ENCODE measurements around the gene GCC1. TPM values are rescaled to one million over a fixed set of nuclear protein-coding genes. Genes with fewer than 3 reads are reported as not detected.

GCC1 gene
- total RNA-seq, 2 donors from 2014 or later: 4.9 to 10.1 TPM

DNA sequence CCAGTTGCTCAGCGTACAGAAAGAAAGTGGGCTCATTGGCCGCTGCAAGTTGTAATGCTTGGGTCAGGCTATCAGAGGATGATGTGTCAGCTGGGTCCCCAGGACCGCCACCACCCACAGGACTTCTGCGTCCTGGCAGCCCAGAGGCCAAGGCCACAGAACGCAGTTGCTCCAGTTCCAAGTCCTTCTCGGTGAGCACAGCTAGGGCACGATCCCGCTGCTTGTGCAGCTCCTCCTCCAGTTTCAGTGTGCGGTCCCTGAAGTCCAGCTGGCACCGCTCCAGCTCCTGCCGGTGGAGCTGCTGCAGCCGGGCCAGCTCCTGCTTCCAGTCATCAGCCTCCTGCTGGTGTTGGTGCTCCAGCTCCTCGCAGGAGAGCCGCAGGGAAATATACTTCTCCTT lies 3.0 kb downstream of the GCC1 start:
- Histone ChIP-seq H3K27me3 (no peaks in the 10 kb centered on the region), H3K4me3 (no peak overlapping the region), H3K27ac (no peak overlapping the region), H3K9me3 (no peaks in the 10 kb centered on the region), H3K4me1 (peaks cover 0 to 60% of the 10 kb centered on the region in 2 donors), H3K36me3 (peaks cover 27% of the 10 kb centered on the region)
- DNase-seq (ENCODE audit: low spot score): no peak
- TF ChIP-seq, protein P1, sequence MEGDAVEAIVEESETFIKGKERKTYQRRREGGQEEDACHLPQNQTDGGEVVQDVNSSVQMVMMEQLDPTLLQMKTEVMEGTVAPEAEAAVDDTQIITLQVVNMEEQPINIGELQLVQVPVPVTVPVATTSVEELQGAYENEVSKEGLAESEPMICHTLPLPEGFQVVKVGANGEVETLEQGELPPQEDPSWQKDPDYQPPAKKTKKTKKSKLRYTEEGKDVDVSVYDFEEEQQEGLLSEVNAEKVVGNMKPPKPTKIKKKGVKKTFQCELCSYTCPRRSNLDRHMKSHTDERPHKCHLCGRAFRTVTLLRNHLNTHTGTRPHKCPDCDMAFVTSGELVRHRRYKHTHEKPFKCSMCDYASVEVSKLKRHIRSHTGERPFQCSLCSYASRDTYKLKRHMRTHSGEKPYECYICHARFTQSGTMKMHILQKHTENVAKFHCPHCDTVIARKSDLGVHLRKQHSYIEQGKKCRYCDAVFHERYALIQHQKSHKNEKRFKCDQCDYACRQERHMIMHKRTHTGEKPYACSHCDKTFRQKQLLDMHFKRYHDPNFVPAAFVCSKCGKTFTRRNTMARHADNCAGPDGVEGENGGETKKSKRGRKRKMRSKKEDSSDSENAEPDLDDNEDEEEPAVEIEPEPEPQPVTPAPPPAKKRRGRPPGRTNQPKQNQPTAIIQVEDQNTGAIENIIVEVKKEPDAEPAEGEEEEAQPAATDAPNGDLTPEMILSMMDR (IDR thresholded peaks at IDR 0.05): no peak

DNA sequence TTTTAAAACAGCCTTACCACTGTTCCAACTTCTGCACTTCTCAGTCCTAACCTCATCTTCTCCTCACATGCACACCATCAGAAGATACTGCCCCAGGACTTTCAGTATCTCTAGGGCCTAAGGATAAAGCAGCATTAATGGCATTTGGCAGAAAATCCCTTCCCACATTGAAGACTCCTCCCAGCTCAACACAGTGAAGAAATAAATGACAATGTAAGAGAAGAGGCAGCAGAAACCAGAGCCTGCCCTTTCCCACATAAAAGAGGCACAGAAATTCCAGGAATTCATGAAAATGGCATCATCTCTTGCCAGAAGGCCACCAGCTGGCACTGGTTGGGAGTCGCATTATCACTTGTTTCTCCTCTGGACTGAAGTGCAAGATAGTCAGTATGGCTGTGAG lies 3.7 kb downstream of the GCC1 start:
- DNase-seq (ENCODE audit: low spot score): no peak
- TF ChIP-seq, protein P1 (IDR thresholded peaks at IDR 0.05): no peak
- peaks cover 0 to 58% of the 10 kb centered on the region in 2 donors for H3K4me1 ChIP-seq
- H3K9me3 ChIP-seq: no peaks in the 10 kb centered on the region
- H3K4me3 ChIP-seq: no peak overlapping the region
- H3K27ac ChIP-seq: no peak overlapping the region
- no peaks in the 10 kb centered on the region for H3K27me3 ChIP-seq
- H3K36me3 ChIP-seq: peaks cover 27% of the 10 kb centered on the region

DNA sequence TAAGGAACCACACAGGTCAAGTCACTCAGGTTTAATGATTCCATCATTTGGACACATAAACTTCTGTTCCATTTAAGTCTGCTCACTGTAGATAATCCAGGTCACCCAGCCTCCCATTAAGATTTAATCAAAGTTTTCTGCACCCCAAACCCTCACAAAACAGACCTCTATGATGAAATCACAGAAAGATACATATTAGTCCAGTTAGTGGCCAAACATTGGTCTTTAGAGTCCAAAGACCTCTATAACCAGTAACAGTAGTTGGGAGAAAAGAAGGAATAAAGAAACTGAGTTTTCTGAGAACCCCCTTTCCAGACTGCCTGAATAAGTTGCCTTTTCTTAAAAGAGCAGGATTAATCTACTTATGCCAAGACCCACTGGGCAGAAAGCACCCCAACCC lies 4.8 kb downstream of the GCC1 start:
- H3K4me1 ChIP-seq: peaks cover 0 to 54% of the 10 kb centered on the region in 2 donors
- H3K27me3 ChIP-seq: no peaks in the 10 kb centered on the region
- no peak for DNase-seq (ENCODE audit: low spot score)
- TF ChIP-seq, protein P1 (IDR thresholded peaks at IDR 0.05): no peak
- no peaks in the 10 kb centered on the region for H3K9me3 ChIP-seq
- no peak overlapping the region for H3K27ac ChIP-seq
- peaks cover 27% of the 10 kb centered on the region for H3K36me3 ChIP-seq
- H3K4me3 ChIP-seq: no peak overlapping the region

DNA sequence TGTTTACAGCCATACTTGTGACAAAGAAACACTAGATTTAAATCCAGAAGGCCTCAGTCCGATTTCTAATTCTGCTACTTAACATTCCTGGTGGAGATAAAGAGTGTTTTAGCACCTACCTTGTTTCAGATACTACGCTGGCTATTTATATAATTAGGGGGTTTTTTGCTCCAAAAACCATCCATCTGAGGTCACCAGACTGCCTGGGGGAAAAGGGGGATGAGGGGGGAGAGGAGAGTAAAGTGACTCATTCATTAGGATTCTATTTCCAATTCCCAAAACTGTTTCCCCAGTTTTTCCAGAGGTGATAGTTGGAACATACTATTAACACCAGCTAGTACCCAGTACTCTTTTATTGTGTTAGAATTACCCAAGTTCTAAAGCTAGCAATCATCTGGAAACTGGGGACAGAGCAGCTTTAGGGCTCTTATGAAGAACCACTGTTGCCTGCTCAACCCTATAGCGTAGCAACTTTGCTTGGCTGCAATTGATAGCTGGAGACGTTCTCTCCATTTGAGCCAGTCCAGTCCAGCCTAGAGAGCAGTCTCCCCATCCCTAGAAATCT lies 6.6 kb downstream of the GCC1 start:
- H3K4me3 ChIP-seq: no peak overlapping the region
- H3K9me3 ChIP-seq: no peaks in the 10 kb centered on the region
- no peak for DNase-seq (ENCODE audit: low spot score)
- H3K36me3 ChIP-seq: peaks cover 27% of the 10 kb centered on the region
- H3K27me3 ChIP-seq: no peaks in the 10 kb centered on the region
- H3K4me1 ChIP-seq: peaks cover 0 to 42% of the 10 kb centered on the region in 2 donors
- TF ChIP-seq, protein P1 (IDR thresholded peaks at IDR 0.05): no peak
- peak overlapping the region in 1 of 2 donors; percentile 4 for H3K27ac ChIP-seq

DNA sequence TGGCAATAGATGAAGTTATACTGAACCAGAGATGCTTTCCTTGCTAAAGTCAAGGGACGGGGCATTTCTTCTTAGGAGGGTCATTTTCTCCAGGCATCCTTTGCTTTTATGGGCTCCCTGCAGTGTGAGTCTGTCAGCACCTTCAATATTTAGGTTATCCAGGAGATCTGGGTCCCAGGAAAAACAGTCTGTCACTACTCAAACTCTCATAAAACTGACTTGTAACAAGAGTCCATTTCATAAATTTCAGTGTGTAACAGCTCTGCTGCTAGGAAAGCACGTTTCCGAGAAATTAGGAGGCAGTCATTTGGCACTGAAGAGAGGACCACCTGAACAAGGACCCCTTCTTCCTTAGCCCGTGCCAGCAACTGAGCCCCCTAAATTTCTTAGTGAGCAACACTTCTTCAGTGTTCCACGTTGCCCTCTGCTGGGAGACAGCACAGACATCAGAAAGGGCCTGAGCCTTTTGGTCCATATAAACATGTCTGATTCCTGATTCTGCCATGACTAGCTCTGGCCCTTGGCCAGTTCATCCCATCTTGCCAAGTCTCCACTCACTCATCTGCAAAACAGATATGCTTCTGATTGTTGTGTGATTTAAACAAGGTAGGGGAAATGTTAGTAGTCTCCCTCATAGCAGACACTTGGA lies 7.2 kb downstream of the GCC1 start:
- H3K4me1 ChIP-seq: peaks cover 0 to 35% of the 10 kb centered on the region in 2 donors
- no peaks in the 10 kb centered on the region for H3K9me3 ChIP-seq
- no peak for DNase-seq (ENCODE audit: low spot score)
- TF ChIP-seq, protein P1 (IDR thresholded peaks at IDR 0.05): no peak
- peak overlapping the region in 1 of 2 donors; percentile 4 for H3K27ac ChIP-seq
- peaks cover 27% of the 10 kb centered on the region for H3K36me3 ChIP-seq
- H3K27me3 ChIP-seq: no peaks in the 10 kb centered on the region
- H3K4me3 ChIP-seq: no peak overlapping the region

Measured in right atrium auricular region (tissue), 2 donors.